NOMO-1 (cell line): ENCODE measurements around the gene ADAM10.

Experiments used
- DNase-seq, 2 experiments: peaks; one replicate each; lab custom pipeline; 2025; ENCODE audit not compliant: unreplicated experiment in 2 of 2; lab: John Stamatoyannopoulos, UW

ADAM10 gene

GRCh38 chr15:58585693-58586443 lies 163.6 kb downstream of the ADAM10 start:
- no peak for DNase-seq

- no peak for DNase-seq
These were observed 164.6 kb downstream of the ADAM10 start for GRCh38 chr15:58584789-58585461.

GRCh38 chr15:58583171-58583908 lies 166.2 kb downstream of the ADAM10 start:
- DNase-seq: no peak

- DNase-seq: no peak
These were observed 167.3 kb downstream of the ADAM10 start for GRCh38 chr15:58582160-58582559.

- no peak for DNase-seq
These were observed 172.8 kb downstream of the ADAM10 start for GRCh38 chr15:58576657-58577056.

GRCh38 chr15:58575045-58575786 lies 174.3 kb downstream of the ADAM10 start:
- DNase-seq: no peak

- DNase-seq: no peak
These were observed 174.9 kb downstream of the ADAM10 start for GRCh38 chr15:58574631-58575030.

GRCh38 chr15:58573270-58573669 lies 176.2 kb downstream of the ADAM10 start:
- DNase-seq: no peak

GRCh38 chr15:58572521-58572920 lies 177.0 kb downstream of the ADAM10 start:
- no peak for DNase-seq

GRCh38 chr15:58571491-58571890 lies 178.0 kb downstream of the ADAM10 start:
- DNase-seq: no peak

GRCh38 chr15:58569455-58569854 lies 180.1 kb downstream of the ADAM10 start:
- DNase-seq: no peak

- no peak for DNase-seq
These were observed 181.3 kb downstream of the ADAM10 start for GRCh38 chr15:58568157-58568571.

- no peak for DNase-seq
These were observed 183.5 kb downstream of the ADAM10 start for GRCh38 chr15:58566029-58566428.

- DNase-seq: no peak
These were observed 183.9 kb downstream of the ADAM10 start for GRCh38 chr15:58565619-58566018.

- no peak for DNase-seq
These were observed 184.5 kb downstream of the ADAM10 start for GRCh38 chr15:58564981-58565380.

GRCh38 chr15:58562135-58562534 lies 187.4 kb downstream of the ADAM10 start:
- DNase-seq: no peak

GRCh38 chr15:58561321-58561720 lies 188.2 kb downstream of the ADAM10 start:
- no peak for DNase-seq

GRCh38 chr15:58559904-58560588 lies 189.5 kb downstream of the ADAM10 start:
- no peak for DNase-seq

- no peak for DNase-seq
These were observed 190.7 kb downstream of the ADAM10 start for GRCh38 chr15:58558777-58559176.

- DNase-seq: no peak
These were observed 193.0 kb downstream of the ADAM10 start for GRCh38 chr15:58556541-58556940.

- DNase-seq: no peak
These were observed 193.5 kb downstream of the ADAM10 start for GRCh38 chr15:58556028-58556361.
